ENCODE data around the gene AIPL1. TPM values are rescaled to one million over a fixed set of nuclear protein-coding genes. Genes with fewer than 3 reads are reported as not detected.

The AIPL1 gene
- total and polyA plus RNA-seq, 2 donors (not counting 3 experiments of a cell fraction or from before 2014, with no cell fraction given): not detected

GRCh38 chr17:6478486-6478885 lies 43.6 kb upstream of the AIPL1 start:
- no peak overlapping the region for H3K9ac ChIP-seq (replicated peaks; ENCODE audit: extremely low read depth, insufficient read depth, low read length)
- no peaks in the 10 kb centered on the region for H3K9me1 ChIP-seq (replicated peaks; ENCODE audit: control insufficient read depth, extremely low read depth, insufficient read depth, low read length)
- intact Hi-C loops (cut with micrococcal nuclease) (no loop called here), dilution Hi-C loops (cut with MboI; ENCODE audit: extremely low pct_ligation_motif_present, low sequenced_read_pairs) (no loop called here)
- FAIRE-seq (no peak), DNase-seq (ENCODE audit: low read depth, low spot score) (no peak)
- no peaks in the 10 kb centered on the region for H3K9me3 ChIP-seq (replicated peaks; ENCODE audit: control insufficient read depth, insufficient read depth, low read length)
- TF ChIP-seq EZH2 (IDR thresholded peaks at IDR 0.05; ENCODE audit: borderline replicate concordance, low read depth, low read length, severe bottlenecking) (no peak), JUN (IDR thresholded peaks at IDR 0.05; ENCODE audit: borderline replicate concordance, insufficient read depth, insufficient read length, low read depth) (no peak), GATA2 (IDR thresholded peaks at IDR 0.05; ENCODE audit: insufficient read depth, insufficient read length, low read depth, low read length) (no peak), MAX (IDR thresholded peaks at IDR 0.05; ENCODE audit: insufficient read depth, insufficient read length) (no peak), CTCF (IDR thresholded peaks at IDR 0.05; ENCODE audit: extremely low read depth in 1 of 2, insufficient read depth in 1 of 2, low read depth in 1 of 2, low read length in 2 of 2) (no peak), MYC (IDR thresholded peaks at IDR 0.05; ENCODE audit: low read depth, low read length) (no peak), FOS (IDR thresholded peaks at IDR 0.05; ENCODE audit: borderline replicate concordance, insufficient read depth, low read length) (no peak), POLR2A (IDR thresholded peaks at IDR 0.05; ENCODE audit: low read depth, low read length) (no peak), POLR2AphosphoS5 (IDR thresholded peaks at IDR 0.05; ENCODE audit: insufficient read depth, low read depth, low read length) (no peak)
- H3K27me3 ChIP-seq (ENCODE audit: control insufficient read depth in 2 of 2, insufficient read depth in 2 of 2, low read length in 2 of 2): no peaks in the 10 kb centered on the region
- H3K4me1 ChIP-seq (ENCODE audit: control insufficient read depth, extremely low read depth, insufficient read depth, low read length): peaks cover 9% of the 10 kb centered on the region
- no peak overlapping the region for H3K27ac ChIP-seq (ENCODE audit: insufficient read depth, low read depth, low read length)
- POLR2A ChIA-PET: no interaction called here
- H3K79me2 ChIP-seq (ENCODE audit: control insufficient read depth, insufficient read depth, low read length): no peaks in the 10 kb centered on the region
- H3K4me2 ChIP-seq (ENCODE audit: insufficient read depth, low read length): no peak overlapping the region
- no peaks in the 10 kb centered on the region for H4K20me1 ChIP-seq (replicated peaks; ENCODE audit: control insufficient read depth, extremely low read depth, insufficient read depth, low read length)
- no peak overlapping the region for H2AFZ ChIP-seq (ENCODE audit: low read depth, low read length)
- CTCF ChIA-PET: interaction anchor here (1.2 kb wide), 1 partner anchor 27 kb away, joined by 5 read pairs; no protein-coding TSS in a partner anchor
- H3K4me3 ChIP-seq (replicated peaks in 1 of 3; ENCODE audit: insufficient read depth in 1 of 3, low read depth in 1 of 3, low read length in 3 of 3): no peak overlapping the region
- no TSS peak for BruUV-seq (replicated peaks)
- no peaks in the 10 kb centered on the region for H3K36me3 ChIP-seq (ENCODE audit: control insufficient read depth in 2 of 2, extremely low read depth in 1 of 2, insufficient read depth in 2 of 2, low read length in 2 of 2)

All from endothelial cell of umbilical vein (primary cell).